A549 (cell line): ENCODE measurements around the gene GGPS1. TPM values are rescaled to one million over a fixed set of nuclear protein-coding genes. Genes with fewer than 3 reads are reported as not detected.

ENCODE experiments used
- ATAC-seq, 2 experiments: fragments of 200-7000 bp in 1 of 2; fragments of >200 bp in 1 of 2; cut with Nextera tagmentation in 1 of 2; cut with Tn5 transposase in 1 of 2; 3 replicates each; pipeline versions ENCODE4 v1.8.0 to v1.9.1; 2018 to 2020; ENCODE audit warnings: mild to moderate bottlenecking in 1 of 2, moderate library complexity in 1 of 2
- CTCF ChIA-PET: fragments of 300-600 bp; sonication (Branson Sonifier 250); formaldehyde crosslinking; extraction: SDS; loops from one replicate; lab custom pipeline; 2021; ENCODE audit warnings: antibody characterized with exemption, inconsistent platforms; lab: Yijun Ruan, JAX
- POLR2A ChIA-PET: fragments of 350-600 bp; formaldehyde crosslinking; extraction: SDS; loops from one replicate; lab custom pipeline; 2021; ENCODE audit warnings: antibody characterized with exemption, inconsistent platforms; lab: Yijun Ruan, JAX
- DNase-seq, 2 experiments: peaks; one replicate each; pipeline versions ENCODE4 v3.0.0 to v3.0.0-alpha.2; 2011 to 2016; ENCODE audit warnings: low read depth in 1 of 2, low spot score in 1 of 2
- FAIRE-seq: peaks from 2 replicates; lab custom pipeline; 2011; peaks lifted over from hg19 to GRCh38; lab: Jason Lieb, UNC
- H3K27ac ChIP-seq, 2 experiments: fragments of >200 bp; sonication (Bioruptor Twin); formaldehyde crosslinking; 3 replicates each; pipeline ENCODE4 v1.5.1; 2016 to 2017
- H3K4me1 ChIP-seq: fragments of >200 bp; sonication (Bioruptor Twin); formaldehyde crosslinking; 3 replicates; pipeline ENCODE4 v1.6.1; 2016
- H3K4me2 ChIP-seq: fragments of >200 bp; sonication (Bioruptor Twin); formaldehyde crosslinking; 3 replicates; pipeline ENCODE4 v1.6.1; 2016
- H3K4me3 ChIP-seq: fragments of >200 bp; sonication (Bioruptor Twin); formaldehyde crosslinking; 3 replicates; pipeline ENCODE4 v1.5.1; 2016
- H3K9me3 ChIP-seq: fragments of >200 bp; sonication (Bioruptor Twin); formaldehyde crosslinking; 3 replicates; pipeline ENCODE4 v1.6.1; 2016
- BHLHE40 ChIP-seq: IDR thresholded peaks from 2 replicates; pipeline ENCODE4 v1.6.1; 2012; ENCODE audit warnings: low read depth, low read length, inconsistent platforms
- CBX2 ChIP-seq: fragments of 200-600 bp; sonication (generic); IDR thresholded peaks from 2 replicates; pipeline ENCODE4 v1.6.1; 2016; ENCODE audit warnings: low read depth, mild to moderate bottlenecking, borderline replicate concordance
- CEBPB ChIP-seq, 2 experiments: fragments of >200 bp in 1 of 2; sonication (Bioruptor Twin) in 1 of 2; formaldehyde crosslinking in 1 of 2; IDR thresholded peaks; 2 replicates each; pipeline ENCODE4 v1.6.1; 2012 to 2016
- CHD2 ChIP-seq: fragments of 150-350 bp; IDR thresholded peaks from 2 replicates; pipeline ENCODE4 v1.6.1; 2014; ENCODE audit warnings: low read length; ENCODE audit not compliant: partially characterized antibody
- FOSB ChIP-seq: fragments of 250-450 bp; sonication (Bioruptor Pico); IDR thresholded peaks from 2 replicates; pipeline ENCODE4 v1.5.0; 2020; ENCODE audit warnings: mild to moderate bottlenecking, moderate library complexity
- HEYL ChIP-seq: fragments of 250-450 bp; sonication (Bioruptor Pico); IDR thresholded peaks from 2 replicates; pipeline ENCODE4 v1.8.0; 2021; ENCODE audit warnings: mild to moderate bottlenecking, moderate library complexity
- HOXA7 ChIP-seq: fragments of 250-450 bp; sonication (Bioruptor Pico); IDR thresholded peaks from 2 replicates; pipeline ENCODE4 v1.5.0; 2020; ENCODE audit warnings: mild to moderate bottlenecking, moderate library complexity
- MAFK ChIP-seq: fragments of 450-650 bp; IDR thresholded peaks from 2 replicates; pipeline ENCODE4 v1.6.1; 2014; ENCODE audit not compliant: partially characterized antibody
- MYC ChIP-seq: IDR thresholded peaks from 2 replicates; pipeline ENCODE4 v1.6.1; 2012; ENCODE audit warnings: mild to moderate bottlenecking, inconsistent platforms, low read length, improper control_type of control experiment, borderline replicate concordance
- NFE2L2 ChIP-seq: fragments of 150-350 bp; conservative IDR thresholded peaks from 2 replicates; pipeline ENCODE4 v1.6.1; 2014; ENCODE audit warnings: low read length
- NPAS2 ChIP-seq: fragments of 250-450 bp; sonication (Bioruptor Pico); IDR thresholded peaks from 2 replicates; pipeline ENCODE4 v1.8.0; 2022; ENCODE audit warnings: mild to moderate bottlenecking, moderate library complexity, borderline replicate concordance
- NR3C1 ChIP-seq: fragments of >200 bp; sonication (Bioruptor Twin); formaldehyde crosslinking; IDR thresholded peaks from 3 replicates; pipeline ENCODE4 v1.6.1; 2017
- POLR2A ChIP-seq: IDR thresholded peaks from 2 replicates; pipeline ENCODE4 v1.6.1; 2012; ENCODE audit warnings: mild to moderate bottlenecking, low read length
- RARB ChIP-seq: fragments of 250-450 bp; sonication (Bioruptor Pico); IDR thresholded peaks from 2 replicates; pipeline ENCODE4 v1.8.0; 2021; ENCODE audit warnings: mild to moderate bottlenecking, moderate library complexity
- RCOR1 ChIP-seq: fragments of 150-350 bp; IDR thresholded peaks from 2 replicates; pipeline ENCODE4 v1.6.1; 2014; ENCODE audit warnings: antibody characterized with exemption, low read length, low read depth
- RNF2 ChIP-seq: fragments of 200-600 bp; sonication (generic); IDR thresholded peaks from 2 replicates; pipeline ENCODE4 v1.6.1; 2016; ENCODE audit warnings: low read depth, mild to moderate bottlenecking, antibody characterized with exemption, moderate library complexity, borderline replicate concordance
- SREBF2 ChIP-seq: fragments of 450-650 bp; IDR thresholded peaks from 2 replicates; pipeline ENCODE4 v1.6.1; 2014; ENCODE audit warnings: mild to moderate bottlenecking, moderate library complexity
- TP53 ChIP-seq: fragments of 250-450 bp; sonication (Bioruptor Pico); IDR thresholded peaks from 2 replicates; pipeline ENCODE4 v1.5.0; 2021; ENCODE audit warnings: mild to moderate bottlenecking, moderate library complexity
- ZSCAN20 ChIP-seq: fragments of 250-450 bp; sonication (Bioruptor Pico); IDR thresholded peaks from 2 replicates; pipeline ENCODE4 v1.8.0; 2022; ENCODE audit warnings: mild to moderate bottlenecking, moderate library complexity
- WGBS: methylation state at CpG from one replicate; pipeline ENCODE4 v1.1.6; 2017; ENCODE audit errors: missing lambda C conversion rate; 5-methylcytosine and 5-hydroxymethylcytosine counted together
- polyA plus RNA-seq, 4 experiments: library from polyadenylated mRNA; depleted of rRNA in 3 of 4; stranded (reverse); fragments of >200 nt; fragmentation: RNase III in 1 of 4; extraction: RNeasy Plus Mini Kit Qiagen cat#74134 plus additional on column Dnase treatment in 1 of 4; gene quantifications; 2 replicates in 3 of 4; 3 replicates in 1 of 4; pipeline ENCODE4 v1.2.3, GENCODE V29; 2011 to 2017
- TF ChIP-seq, protein P1 (sequence below): fragments of >200 bp; sonication (Bioruptor Twin); formaldehyde crosslinking; IDR thresholded peaks from 2 replicates; pipeline ENCODE4 v1.6.1; 2016
- TF ChIP-seq, protein P2 (sequence below): fragments of >200 bp; sonication (Bioruptor Twin); formaldehyde crosslinking; IDR thresholded peaks from 3 replicates; pipeline ENCODE4 v1.5.1; 2016
- TF ChIP-seq, protein P3 (sequence below): fragments of 250-450 bp; sonication (Bioruptor Pico); IDR thresholded peaks from 2 replicates; pipeline ENCODE4 v1.5.0; 2020; ENCODE audit warnings: low read depth, mild to moderate bottlenecking, moderate library complexity
- TF ChIP-seq, protein P4 (sequence below): IDR thresholded peaks from 2 replicates; pipeline ENCODE4 v1.6.1; 2012; ENCODE audit warnings: low read depth, borderline replicate concordance

Gene GGPS1
- polyA plus RNA-seq, 2 of the 4 experiments (the other 2 are of a cell fraction): 27.5 to 58.5 TPM

- ChIA-PET CTCF (interaction anchor here (0.6 to 1.4 kb wide), 3 partner anchors 35 to 75 kb away, joined by 3 to 4 read pairs (median 4); no protein-coding TSS in a partner anchor), POLR2A (interaction anchor here (0.9 kb wide), 1 partner anchor 14 kb away, joined by 4 read pairs; the partner anchor contains the start of genes ARID4B and GGPS1)
- TF ChIP-seq, protein P1, sequence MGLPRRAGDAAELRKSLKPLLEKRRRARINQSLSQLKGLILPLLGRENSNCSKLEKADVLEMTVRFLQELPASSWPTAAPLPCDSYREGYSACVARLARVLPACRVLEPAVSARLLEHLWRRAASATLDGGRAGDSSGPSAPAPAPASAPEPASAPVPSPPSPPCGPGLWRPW: no peak
- no peak for TF ChIP-seq MYC
- no peak for TF ChIP-seq NR3C1
- Histone ChIP-seq H3K4me1 (no peaks in the 10 kb centered on the region), H3K27ac (no peak overlapping the region), H3K4me3 (no peak overlapping the region), H3K4me2 (no peak overlapping the region), H3K9me3 (no peaks in the 10 kb centered on the region)
- 89% methylated on average over 3 of the region's 3 CpGs for WGBS
- no peak for ATAC-seq
- FAIRE-seq: no peak
- no peak for DNase-seq
These were observed 14.1 kb downstream of the GGPS1 start for GRCh38 chr1:235342471-235342870.

DNA sequence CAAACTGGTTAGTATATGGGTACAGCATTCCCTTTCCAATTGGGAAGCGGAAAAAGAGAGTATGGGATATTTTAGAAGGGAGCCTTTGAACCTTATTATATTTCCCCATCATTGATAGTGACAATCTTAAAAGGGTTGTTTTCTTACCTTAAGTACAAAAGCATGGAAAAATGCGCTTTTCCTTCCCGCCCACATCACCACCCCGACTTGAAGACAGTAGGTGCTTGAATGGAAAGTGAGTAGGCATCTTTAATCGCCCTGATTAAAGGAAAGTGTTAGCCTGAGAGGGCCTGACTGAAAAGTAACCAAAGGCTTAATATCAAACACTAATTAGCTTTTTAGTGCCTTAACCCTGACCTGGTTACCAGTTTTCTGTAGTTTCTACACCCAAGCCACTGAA lies 15.4 kb downstream of the GGPS1 start:
- Histone ChIP-seq H3K27ac (no peak overlapping the region), H3K4me3 (no peak overlapping the region), H3K9me3 (no peaks in the 10 kb centered on the region), H3K4me1 (peaks cover 6% of the 10 kb centered on the region; the same call in 1 of the 3 replicates), H3K4me2 (no peak overlapping the region)
- CTCF ChIA-PET: no interaction called here
- FAIRE-seq (no peak), ATAC-seq (no peak), DNase-seq (no peak)
- POLR2A ChIA-PET: interaction anchor here (0.8 kb wide), 1 partner anchor 15 kb away, joined by 3 read pairs; the partner anchor contains the start of gene GGPS1
- TF ChIP-seq RARB (no peak), CBX2 (no peak), POLR2A (no peak), CHD2 (no peak), HOXA7 (CRISPR knock-in tag) (no peak), TP53 (no peak), NFE2L2 (no peak), BHLHE40 (no peak), NPAS2 (CRISPR knock-in tag) (no peak), RNF2 (no peak), FOSB (CRISPR knock-in tag) (no peak), CEBPB (IDR thresholded peaks at IDR 0.05) (no peak), SREBF2 (no peak)
- TF ChIP-seq, protein P2, sequence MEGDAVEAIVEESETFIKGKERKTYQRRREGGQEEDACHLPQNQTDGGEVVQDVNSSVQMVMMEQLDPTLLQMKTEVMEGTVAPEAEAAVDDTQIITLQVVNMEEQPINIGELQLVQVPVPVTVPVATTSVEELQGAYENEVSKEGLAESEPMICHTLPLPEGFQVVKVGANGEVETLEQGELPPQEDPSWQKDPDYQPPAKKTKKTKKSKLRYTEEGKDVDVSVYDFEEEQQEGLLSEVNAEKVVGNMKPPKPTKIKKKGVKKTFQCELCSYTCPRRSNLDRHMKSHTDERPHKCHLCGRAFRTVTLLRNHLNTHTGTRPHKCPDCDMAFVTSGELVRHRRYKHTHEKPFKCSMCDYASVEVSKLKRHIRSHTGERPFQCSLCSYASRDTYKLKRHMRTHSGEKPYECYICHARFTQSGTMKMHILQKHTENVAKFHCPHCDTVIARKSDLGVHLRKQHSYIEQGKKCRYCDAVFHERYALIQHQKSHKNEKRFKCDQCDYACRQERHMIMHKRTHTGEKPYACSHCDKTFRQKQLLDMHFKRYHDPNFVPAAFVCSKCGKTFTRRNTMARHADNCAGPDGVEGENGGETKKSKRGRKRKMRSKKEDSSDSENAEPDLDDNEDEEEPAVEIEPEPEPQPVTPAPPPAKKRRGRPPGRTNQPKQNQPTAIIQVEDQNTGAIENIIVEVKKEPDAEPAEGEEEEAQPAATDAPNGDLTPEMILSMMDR: no peak
- TF ChIP-seq, protein P3, sequence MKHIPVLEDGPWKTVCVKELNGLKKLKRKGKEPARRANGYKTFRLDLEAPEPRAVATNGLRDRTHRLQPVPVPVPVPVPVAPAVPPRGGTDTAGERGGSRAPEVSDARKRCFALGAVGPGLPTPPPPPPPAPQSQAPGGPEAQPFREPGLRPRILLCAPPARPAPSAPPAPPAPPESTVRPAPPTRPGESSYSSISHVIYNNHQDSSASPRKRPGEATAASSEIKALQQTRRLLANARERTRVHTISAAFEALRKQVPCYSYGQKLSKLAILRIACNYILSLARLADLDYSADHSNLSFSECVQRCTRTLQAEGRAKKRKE (CRISPR knock-in tag): no peak
- TF ChIP-seq, protein P1: no peak
- WGBS: 93% methylated on average over 5 of the region's 5 CpGs

- POLR2A ChIA-PET: no interaction called here
- CTCF ChIA-PET: interaction anchor here (0.6 kb wide), 1 partner anchor 12 kb away, joined by 3 read pairs; no protein-coding TSS in a partner anchor
- Histone ChIP-seq H3K4me1 (peaks cover 6% of the 10 kb centered on the region; the same call in 1 of the 3 replicates), H3K27ac (no peak overlapping the region), H3K9me3 (no peaks in the 10 kb centered on the region), H3K4me2 (no peak overlapping the region), H3K4me3 (no peak overlapping the region)
- TF ChIP-seq, protein P4, sequence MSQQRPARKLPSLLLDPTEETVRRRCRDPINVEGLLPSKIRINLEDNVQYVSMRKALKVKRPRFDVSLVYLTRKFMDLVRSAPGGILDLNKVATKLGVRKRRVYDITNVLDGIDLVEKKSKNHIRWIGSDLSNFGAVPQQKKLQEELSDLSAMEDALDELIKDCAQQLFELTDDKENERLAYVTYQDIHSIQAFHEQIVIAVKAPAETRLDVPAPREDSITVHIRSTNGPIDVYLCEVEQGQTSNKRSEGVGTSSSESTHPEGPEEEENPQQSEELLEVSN: no peak
- TF ChIP-seq ZSCAN20 (CRISPR knock-in tag): no peak
- no peak for TF ChIP-seq NFE2L2
- TF ChIP-seq CEBPB (IDR thresholded peaks at IDR 0.05): no peak
- no peak for TF ChIP-seq RCOR1
- TF ChIP-seq, protein P2: no peak
- no peak for TF ChIP-seq HEYL
- no peak for TF ChIP-seq MAFK
- FAIRE-seq (no peak), ATAC-seq (no peak), DNase-seq (no peak)
- 79% methylated on average over 3 of the region's 3 CpGs for WGBS
These were observed 23.1 kb downstream of the GGPS1 start for GRCh38 chr1:235351441-235351840.
